ENCODE results near the gene PRRC1. TPM values are rescaled to one million over a fixed set of nuclear protein-coding genes. Genes with fewer than 3 reads are reported as not detected.
A peak's percentile ranks its signal among the peaks of the same experiment; 100 is the strongest.

PRRC1 gene
- total RNA-seq = 86.0 and 91.6 TPM in 2 replicates

DNA sequence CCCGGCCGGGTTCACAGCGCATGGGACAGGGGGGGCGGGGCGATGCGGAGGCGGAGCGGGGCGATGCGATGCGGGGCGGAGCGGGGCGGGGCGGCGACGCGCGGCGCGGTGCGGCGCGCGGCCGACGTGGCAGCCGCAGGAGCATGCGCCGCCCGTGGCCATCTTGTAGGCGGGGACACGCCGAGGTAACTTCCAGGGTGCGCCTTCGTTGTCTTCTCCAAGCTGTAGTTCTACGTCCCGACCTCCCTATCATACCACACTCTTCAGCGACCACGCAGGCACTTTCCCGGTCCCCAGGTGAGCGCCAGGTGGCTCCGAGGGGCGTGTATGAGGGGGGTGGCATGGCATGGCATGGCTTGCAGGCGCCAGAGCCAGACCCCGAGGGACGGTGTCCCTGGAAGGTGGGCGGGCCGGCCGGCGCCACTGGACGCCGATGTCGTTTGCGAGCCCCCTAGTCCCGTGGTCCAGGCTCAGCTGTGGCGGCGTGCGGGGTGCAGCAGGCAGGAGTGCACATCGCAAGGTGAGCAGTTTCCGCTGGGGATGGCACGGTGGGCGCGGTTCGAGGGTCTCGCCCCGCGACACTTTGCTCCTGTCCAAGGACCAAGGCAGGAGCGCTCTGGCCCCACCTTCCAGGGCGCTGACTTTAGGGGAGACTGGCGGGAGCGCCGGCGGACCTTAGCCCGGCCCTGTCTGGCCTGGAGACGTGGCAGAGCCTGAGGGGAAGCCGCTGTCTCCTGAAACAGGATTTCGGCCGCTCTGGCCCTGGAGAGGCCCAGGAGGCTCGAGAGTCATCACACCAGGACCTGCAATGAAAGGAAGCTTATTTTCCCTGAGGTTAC lies at the start of gene PRRC1:
Gene PRRC1, plus strand, starts transcription at position 161 of the 839 bp plus-strand sequence. CDS start 5,840 bp downstream, outside the sequence.
- Histone ChIP-seq H3K4me1 (ENCODE audit: insufficient read depth, low read length) (peaks cover 26% of the 10 kb centered on the region), H3K79me2 (ENCODE audit: insufficient read depth, low read length) (peaks cover 51% of the 10 kb centered on the region), H3K27ac (ENCODE audit: low read depth, low read length) (peak within 1 kb of the TSS; percentile 84), H3K4me2 (ENCODE audit: insufficient read depth, low read length) (peak within 1 kb of the TSS; percentile 89), H3K36me3 (ENCODE audit: insufficient read depth, low read length) (peaks cover 15% of the 10 kb centered on the region), H4K20me1 (ENCODE audit: insufficient read depth, low read length) (peaks cover 39% of the 10 kb centered on the region), H3K27me3 (ENCODE audit: insufficient read depth, low read length) (peaks cover 3% of the 10 kb centered on the region), H3K9me3 (ENCODE audit: low read depth, low read length) (no peaks in the 10 kb centered on the region), H3K4me3 (ENCODE audit: insufficient read depth, low read length) (peak within 1 kb of the TSS; percentile 99), H2AFZ (ENCODE audit: low read length) (peak within 1 kb of the TSS; percentile 100)
- TF ChIP-seq, protein P1, sequence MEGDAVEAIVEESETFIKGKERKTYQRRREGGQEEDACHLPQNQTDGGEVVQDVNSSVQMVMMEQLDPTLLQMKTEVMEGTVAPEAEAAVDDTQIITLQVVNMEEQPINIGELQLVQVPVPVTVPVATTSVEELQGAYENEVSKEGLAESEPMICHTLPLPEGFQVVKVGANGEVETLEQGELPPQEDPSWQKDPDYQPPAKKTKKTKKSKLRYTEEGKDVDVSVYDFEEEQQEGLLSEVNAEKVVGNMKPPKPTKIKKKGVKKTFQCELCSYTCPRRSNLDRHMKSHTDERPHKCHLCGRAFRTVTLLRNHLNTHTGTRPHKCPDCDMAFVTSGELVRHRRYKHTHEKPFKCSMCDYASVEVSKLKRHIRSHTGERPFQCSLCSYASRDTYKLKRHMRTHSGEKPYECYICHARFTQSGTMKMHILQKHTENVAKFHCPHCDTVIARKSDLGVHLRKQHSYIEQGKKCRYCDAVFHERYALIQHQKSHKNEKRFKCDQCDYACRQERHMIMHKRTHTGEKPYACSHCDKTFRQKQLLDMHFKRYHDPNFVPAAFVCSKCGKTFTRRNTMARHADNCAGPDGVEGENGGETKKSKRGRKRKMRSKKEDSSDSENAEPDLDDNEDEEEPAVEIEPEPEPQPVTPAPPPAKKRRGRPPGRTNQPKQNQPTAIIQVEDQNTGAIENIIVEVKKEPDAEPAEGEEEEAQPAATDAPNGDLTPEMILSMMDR (IDR thresholded peaks at IDR 0.05; ENCODE audit: extremely low read depth, low read depth, low read length) = no peak
- peak; percentile 95 for DNase-seq (ENCODE audit: insufficient read length, low spot score, missing footprints)

DNA sequence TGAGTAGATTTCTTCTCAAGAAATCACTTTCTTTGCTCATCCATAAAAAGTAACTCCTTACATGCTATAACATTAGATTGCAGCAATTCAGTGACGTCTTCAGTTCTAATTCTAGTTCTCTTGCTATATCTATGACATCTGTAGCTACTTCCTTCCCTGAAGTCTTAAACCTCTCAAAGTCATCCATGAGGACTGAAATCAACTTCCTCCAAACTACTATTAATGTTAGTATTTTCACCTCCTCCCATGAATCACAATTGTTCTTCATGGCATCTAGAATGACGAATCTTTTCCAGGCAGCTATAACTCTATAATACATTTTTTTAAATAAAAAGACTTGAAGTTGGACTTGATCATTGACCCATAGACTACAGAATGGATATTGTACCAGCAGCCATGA lies 46.2 kb upstream of the PRRC1 start:
- TF ChIP-seq, protein P1 (IDR thresholded peaks at IDR 0.05; ENCODE audit: extremely low read depth, low read depth, low read length) = no peak
- no peaks in the 10 kb centered on the region for H3K9me3 ChIP-seq (ENCODE audit: low read depth, low read length)
- H3K36me3 ChIP-seq (ENCODE audit: insufficient read depth, low read length) = no peaks in the 10 kb centered on the region

DNA sequence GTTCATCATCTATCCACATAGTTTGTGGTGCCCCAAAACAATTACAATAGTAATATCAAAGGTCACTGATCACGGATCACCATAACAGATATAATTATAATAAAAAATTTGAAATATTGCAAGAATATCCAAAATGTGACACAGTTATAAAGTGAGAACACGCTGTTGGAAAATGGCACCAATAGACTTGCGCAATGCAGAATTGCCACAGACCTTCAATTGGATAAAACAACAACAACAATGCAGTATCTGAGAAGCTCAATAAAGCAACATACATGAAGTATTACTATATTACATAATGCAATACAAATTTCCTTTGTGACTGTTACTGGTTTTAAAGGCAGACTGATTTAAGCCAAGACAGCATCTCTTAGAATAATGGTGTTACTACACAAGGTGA lies 44.7 kb upstream of the PRRC1 start:
- no peaks in the 10 kb centered on the region for H3K4me1 ChIP-seq (ENCODE audit: insufficient read depth, low read length)
- peaks cover 4% of the 10 kb centered on the region for H3K27me3 ChIP-seq (ENCODE audit: insufficient read depth, low read length)
- H3K4me2 ChIP-seq (ENCODE audit: insufficient read depth, low read length) = no peak overlapping the region
- no peaks in the 10 kb centered on the region for H4K20me1 ChIP-seq (ENCODE audit: insufficient read depth, low read length)
- no peak for DNase-seq (ENCODE audit: insufficient read length, low spot score, missing footprints)
- no peaks in the 10 kb centered on the region for H3K36me3 ChIP-seq (ENCODE audit: insufficient read depth, low read length)
- no peak overlapping the region for H3K27ac ChIP-seq (ENCODE audit: low read depth, low read length)
- TF ChIP-seq, protein P1 (IDR thresholded peaks at IDR 0.05; ENCODE audit: extremely low read depth, low read depth, low read length) = no peak
- H3K9me3 ChIP-seq (ENCODE audit: low read depth, low read length) = no peaks in the 10 kb centered on the region
- H2AFZ ChIP-seq (ENCODE audit: low read length) = no peak overlapping the region
- no peak overlapping the region for H3K4me3 ChIP-seq (ENCODE audit: insufficient read depth, low read length)
- no peaks in the 10 kb centered on the region for H3K79me2 ChIP-seq (ENCODE audit: insufficient read depth, low read length)

More for the DNA sequence above, 46.2 kb upstream of the PRRC1 start:
- H4K20me1 ChIP-seq (ENCODE audit: insufficient read depth, low read length) = no peaks in the 10 kb centered on the region
- DNase-seq (ENCODE audit: insufficient read length, low spot score, missing footprints) = no peak
- no peak overlapping the region for H3K4me3 ChIP-seq (ENCODE audit: insufficient read depth, low read length)
- H3K27ac ChIP-seq (ENCODE audit: low read depth, low read length) = no peak overlapping the region
- no peaks in the 10 kb centered on the region for H3K4me1 ChIP-seq (ENCODE audit: insufficient read depth, low read length)
- H3K79me2 ChIP-seq (ENCODE audit: insufficient read depth, low read length) = no peaks in the 10 kb centered on the region
- H3K4me2 ChIP-seq (ENCODE audit: insufficient read depth, low read length) = no peak overlapping the region
- no peak overlapping the region for H2AFZ ChIP-seq (ENCODE audit: low read length)
- H3K27me3 ChIP-seq (ENCODE audit: insufficient read depth, low read length) = peaks cover 4% of the 10 kb centered on the region

DNA sequence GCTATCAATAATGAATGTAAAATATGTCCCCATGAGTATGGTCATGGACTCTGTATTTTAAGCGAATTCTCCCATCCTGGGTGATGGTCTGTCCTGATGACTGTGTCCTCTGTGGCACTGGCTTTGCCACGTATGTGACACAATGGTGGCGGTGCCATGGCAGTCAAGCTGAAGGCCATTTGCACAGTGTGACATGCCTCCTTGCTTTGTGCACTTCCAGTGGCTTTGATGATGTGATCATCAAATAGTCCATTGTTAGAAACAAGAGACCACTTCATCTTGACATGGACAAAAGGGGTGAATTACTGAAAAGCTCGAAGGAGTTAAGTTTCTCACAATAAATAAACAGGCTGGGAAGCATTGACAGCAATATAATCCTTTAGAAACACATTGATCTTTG lies 31.0 kb upstream of the PRRC1 start:
- Histone ChIP-seq H2AFZ (ENCODE audit: low read length) (no peak overlapping the region), H3K4me3 (ENCODE audit: insufficient read depth, low read length) (no peak overlapping the region), H4K20me1 (ENCODE audit: insufficient read depth, low read length) (no peaks in the 10 kb centered on the region), H3K79me2 (ENCODE audit: insufficient read depth, low read length) (no peaks in the 10 kb centered on the region), H3K4me2 (ENCODE audit: insufficient read depth, low read length) (no peak overlapping the region), H3K9me3 (ENCODE audit: low read depth, low read length) (no peaks in the 10 kb centered on the region), H3K27ac (ENCODE audit: low read depth, low read length) (no peak overlapping the region), H3K4me1 (ENCODE audit: insufficient read depth, low read length) (no peaks in the 10 kb centered on the region), H3K36me3 (ENCODE audit: insufficient read depth, low read length) (no peaks in the 10 kb centered on the region), H3K27me3 (ENCODE audit: insufficient read depth, low read length) (peaks cover 14% of the 10 kb centered on the region)
- TF ChIP-seq, protein P1 (IDR thresholded peaks at IDR 0.05; ENCODE audit: extremely low read depth, low read depth, low read length) = no peak
- DNase-seq (ENCODE audit: insufficient read length, low spot score, missing footprints) = no peak
